HG03571 (cell line): Measurements from ENCODE around the gene LONRF2.
"Not testable (repeated sequence)": the region's sequence is repeated elsewhere in the genome, so short reads cannot be mapped to it uniquely, and the experiment has no call there.

Experiments used
- ATAC-seq: cut with Tn5 transposase; IDR thresholded peaks from one replicate; pipeline ENCODE4 v1.9.1; 2021; ENCODE audit not compliant: unreplicated experiment

The LONRF2 gene

GRCh38 chr2:100256416-100256815 lies 65.9 kb downstream of the LONRF2 start:
- ATAC-seq = no peak

- ATAC-seq = no peak
These were observed 67.6 kb downstream of the LONRF2 start for GRCh38 chr2:100254646-100255210.

GRCh38 chr2:100253786-100254185 lies 68.5 kb downstream of the LONRF2 start:
- no peak for ATAC-seq

- ATAC-seq = no peak
These were observed 69.2 kb downstream of the LONRF2 start for GRCh38 chr2:100252811-100253698.

- ATAC-seq = no peak
These were observed 71.7 kb downstream of the LONRF2 start for GRCh38 chr2:100250645-100251044.

- ATAC-seq = no peak
These were observed 73.3 kb downstream of the LONRF2 start for GRCh38 chr2:100248971-100249370.

- not testable (repeated sequence) for ATAC-seq
These were observed 73.7 kb downstream of the LONRF2 start for GRCh38 chr2:100248556-100248955.

GRCh38 chr2:100248044-100248330 lies 74.3 kb downstream of the LONRF2 start:
- ATAC-seq = no peak

- ATAC-seq = peak; percentile 79
These were observed 74.9 kb downstream of the LONRF2 start for GRCh38 chr2:100247256-100248043.

- no peak for ATAC-seq
These were observed 75.8 kb downstream of the LONRF2 start for GRCh38 chr2:100246163-100247145.

- no peak for ATAC-seq
These were observed 76.6 kb downstream of the LONRF2 start for GRCh38 chr2:100245681-100246080.

- ATAC-seq = no peak
These were observed 77.3 kb downstream of the LONRF2 start for GRCh38 chr2:100244881-100245605.

- no peak for ATAC-seq
These were observed 78.7 kb downstream of the LONRF2 start for GRCh38 chr2:100243631-100244030.

- ATAC-seq = no peak
These were observed 79.2 kb downstream of the LONRF2 start for GRCh38 chr2:100242891-100243619.

GRCh38 chr2:100242476-100242875 lies 79.8 kb downstream of the LONRF2 start:
- ATAC-seq = no peak

- no peak for ATAC-seq
These were observed 81.1 kb downstream of the LONRF2 start for GRCh38 chr2:100241236-100241635.

GRCh38 chr2:100240386-100240785 lies 81.9 kb downstream of the LONRF2 start:
- ATAC-seq = no peak

- ATAC-seq = no peak
These were observed 82.7 kb downstream of the LONRF2 start for GRCh38 chr2:100239486-100240210.

- ATAC-seq = no peak
These were observed 83.8 kb downstream of the LONRF2 start for GRCh38 chr2:100238471-100238870.
